Astrocyte of the cerebellum (primary cell): ENCODE results near the gene KDM4E.

Experiments used
- DNase-seq: peaks from one replicate; pipeline ENCODE4 v3.0.0-alpha.2; 2011; ENCODE audit warnings: low read depth
- H3K4me3 ChIP-seq: 2 replicates; pipeline ENCODE4 v1.5.1; 2011; ENCODE audit warnings: mild to moderate bottlenecking, low read depth, low read length, moderate library complexity
- in situ Hi-C: cut with HindIII; loops from 2 replicates; pipeline ENCODE4 v1.10.0; 2017; ENCODE audit warnings: low sequenced_read_pairs
- TF ChIP-seq, protein P1 (sequence below): IDR thresholded peaks from 2 replicates; pipeline ENCODE4 v1.5.1; 2012; ENCODE audit warnings: low read length, low read depth, moderate library complexity, mild to moderate bottlenecking; ENCODE audit errors: missing control alignments

The KDM4E gene

DNA sequence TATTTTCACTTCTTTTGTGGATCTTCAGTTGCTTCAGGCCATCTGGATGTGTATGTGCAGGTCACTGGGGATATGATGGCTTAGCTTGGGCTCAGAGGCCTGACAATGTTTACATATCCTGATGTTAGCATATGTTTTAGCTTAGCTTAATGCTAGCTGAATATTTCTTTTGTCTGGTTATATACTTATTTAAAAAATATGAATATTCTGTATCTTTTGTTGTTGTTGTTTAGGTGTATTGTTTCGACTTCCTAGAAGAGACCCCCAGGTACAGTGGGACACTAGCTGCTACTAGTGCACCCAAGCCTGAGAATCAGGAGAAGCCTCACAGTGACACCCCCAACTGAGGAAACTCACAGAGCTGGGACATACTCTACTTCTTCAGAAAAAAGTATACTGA, at the start of gene KDM4E:
TSS of gene KDM4E (plus strand) at position 301 of the 400 bp plus-strand sequence. CDS start 300 bp downstream, outside the sequence.
- TF ChIP-seq, protein P1, sequence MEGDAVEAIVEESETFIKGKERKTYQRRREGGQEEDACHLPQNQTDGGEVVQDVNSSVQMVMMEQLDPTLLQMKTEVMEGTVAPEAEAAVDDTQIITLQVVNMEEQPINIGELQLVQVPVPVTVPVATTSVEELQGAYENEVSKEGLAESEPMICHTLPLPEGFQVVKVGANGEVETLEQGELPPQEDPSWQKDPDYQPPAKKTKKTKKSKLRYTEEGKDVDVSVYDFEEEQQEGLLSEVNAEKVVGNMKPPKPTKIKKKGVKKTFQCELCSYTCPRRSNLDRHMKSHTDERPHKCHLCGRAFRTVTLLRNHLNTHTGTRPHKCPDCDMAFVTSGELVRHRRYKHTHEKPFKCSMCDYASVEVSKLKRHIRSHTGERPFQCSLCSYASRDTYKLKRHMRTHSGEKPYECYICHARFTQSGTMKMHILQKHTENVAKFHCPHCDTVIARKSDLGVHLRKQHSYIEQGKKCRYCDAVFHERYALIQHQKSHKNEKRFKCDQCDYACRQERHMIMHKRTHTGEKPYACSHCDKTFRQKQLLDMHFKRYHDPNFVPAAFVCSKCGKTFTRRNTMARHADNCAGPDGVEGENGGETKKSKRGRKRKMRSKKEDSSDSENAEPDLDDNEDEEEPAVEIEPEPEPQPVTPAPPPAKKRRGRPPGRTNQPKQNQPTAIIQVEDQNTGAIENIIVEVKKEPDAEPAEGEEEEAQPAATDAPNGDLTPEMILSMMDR, result no peak
- DNase-seq, result no peak
- H3K4me3 ChIP-seq, result no peak within 1 kb of the TSS
- in situ Hi-C loops, result no loop called here

GRCh38 chr11:94975599-94975998, 49.5 kb upstream of the KDM4E start:
- DNase-seq, result no peak
- in situ Hi-C loops, result no loop called here
- TF ChIP-seq, protein P1, result no peak
- no peak overlapping the region for H3K4me3 ChIP-seq

DNA sequence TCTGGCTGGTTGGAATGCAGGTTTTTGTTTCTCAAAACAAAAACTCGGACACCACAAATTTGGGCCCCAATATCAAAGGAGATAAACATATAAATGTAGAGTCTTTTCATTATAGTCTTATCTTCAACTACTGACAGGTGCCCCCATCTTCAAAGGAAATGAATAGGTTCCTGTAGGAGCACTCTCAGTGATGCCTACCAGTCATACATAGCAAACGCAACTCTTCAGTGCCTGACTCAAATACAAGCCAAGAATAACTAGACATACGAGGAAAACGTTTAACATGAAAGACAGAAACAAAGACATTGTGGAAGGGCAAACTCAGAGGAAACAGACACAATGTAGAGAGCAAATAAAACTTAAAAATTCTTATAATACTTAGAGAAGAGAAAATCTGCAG, 37.7 kb upstream of the KDM4E start:
- in situ Hi-C loops, result no loop called here
- H3K4me3 ChIP-seq, result no peak overlapping the region
- TF ChIP-seq, protein P1, result no peak

DNA sequence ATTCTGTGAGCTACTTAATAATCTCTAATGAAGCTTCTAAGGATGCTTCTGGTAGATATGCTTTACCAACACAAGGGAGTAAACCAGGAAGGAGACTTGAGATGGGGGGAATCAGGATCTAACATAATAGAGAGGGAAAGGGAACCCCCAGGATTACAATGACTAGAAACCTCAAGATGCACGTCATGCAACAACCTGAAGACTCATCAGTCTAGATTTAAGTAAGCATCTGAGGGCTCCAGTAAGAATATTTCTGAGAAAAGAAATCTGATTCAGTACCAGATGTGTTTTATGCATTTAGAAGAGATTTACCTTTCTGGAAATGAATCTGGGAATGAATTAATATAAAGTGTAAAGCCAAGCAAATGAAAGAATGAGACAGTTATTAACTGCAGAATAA, 36.3 kb upstream of the KDM4E start:
- TF ChIP-seq, protein P1, result no peak
- H3K4me3 ChIP-seq, result no peak overlapping the region
- no peak for DNase-seq
- in situ Hi-C loops, result no loop called here

More for the DNA sequence above, 37.7 kb upstream of the KDM4E start:
- DNase-seq, result no peak

DNA sequence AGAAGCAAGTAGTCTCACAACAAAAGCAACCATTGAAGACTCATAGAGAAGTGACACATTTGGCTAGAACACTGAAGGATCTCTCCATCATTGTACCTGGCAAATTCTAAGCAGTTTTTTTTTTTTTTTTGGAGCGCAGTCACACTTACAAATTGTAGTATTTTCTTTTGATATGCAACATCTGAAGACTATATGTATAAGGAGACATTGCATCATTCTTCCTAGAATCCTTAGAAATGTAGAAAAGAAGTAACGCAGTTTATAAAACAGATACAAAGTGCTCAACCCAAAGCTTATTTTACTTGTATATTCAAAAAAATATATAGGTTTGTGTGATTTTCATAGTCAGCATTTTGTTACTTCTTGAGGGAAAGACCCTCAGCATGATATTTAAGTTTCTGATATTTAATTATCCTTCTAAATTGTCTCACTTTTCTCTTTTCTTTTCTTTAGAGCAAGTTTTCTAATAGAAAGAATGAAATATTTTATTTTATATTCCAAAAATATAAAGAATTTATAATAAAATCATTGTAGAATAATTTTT, 31.6 kb upstream of the KDM4E start:
- in situ Hi-C loops, result no loop called here
- TF ChIP-seq, protein P1, result no peak
- no peak overlapping the region for H3K4me3 ChIP-seq
- no peak for DNase-seq

DNA sequence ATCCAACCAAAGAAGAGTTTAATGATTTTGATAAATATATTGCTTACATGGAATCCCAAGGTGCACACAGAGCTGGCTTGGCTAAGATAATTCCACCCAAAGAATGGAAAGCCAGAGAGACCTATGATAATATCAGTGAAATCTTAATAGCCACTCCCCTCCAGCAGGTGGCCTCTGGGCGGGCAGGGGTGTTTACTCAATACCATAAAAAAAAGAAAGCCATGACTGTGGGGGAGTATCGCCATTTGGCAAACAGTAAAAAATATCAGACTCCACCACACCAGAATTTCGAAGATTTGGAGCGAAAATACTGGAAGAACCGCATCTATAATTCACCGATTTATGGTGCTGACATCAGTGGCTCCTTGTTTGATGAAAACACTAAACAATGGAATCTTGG, 27.6 kb upstream of the KDM4E start:
- in situ Hi-C loops, result no loop called here
- DNase-seq, result no peak
- TF ChIP-seq, protein P1, result peak; percentile 16
- H3K4me3 ChIP-seq, result no peak overlapping the region
